HL-60 (cell line): Measurements from ENCODE around the gene FTO.

Experiments
- DNase-seq, 2 experiments: peaks; one replicate each; pipeline ENCODE4 v3.0.0-alpha.2; 2010 to 2020; ENCODE audit warnings: low read depth in 1 of 2, low spot score in 1 of 2
- H3K27ac ChIP-seq: fragments of 250-450 bp; sonication (Bioruptor Pico); replicated peaks from 2 replicates; pipeline ENCODE4 v1.5.1; 2020; ENCODE audit warnings: mild to moderate bottlenecking, moderate library complexity
- H3K27me3 ChIP-seq: fragments of 250-450 bp; sonication (Bioruptor Pico); 2 replicates; pipeline ENCODE4 v1.5.1; 2021; ENCODE audit warnings: mild to moderate bottlenecking, moderate library complexity; ENCODE audit not compliant: insufficient read depth, poor library complexity, severe bottlenecking
- H3K4me3 ChIP-seq: replicated peaks from 2 replicates; pipeline ENCODE4 v1.5.1; 2011; ENCODE audit warnings: mild to moderate bottlenecking, control low read depth, low read length; ENCODE audit not compliant: insufficient read depth
- GABPA ChIP-seq: IDR thresholded peaks from 2 replicates; pipeline ENCODE4 v1.6.1; 2012; ENCODE audit warnings: low read depth
- POLR2AphosphoS5 ChIP-seq: IDR thresholded peaks from 2 replicates; pipeline ENCODE4 v1.6.1; 2012; ENCODE audit warnings: low read depth
- REST ChIP-seq: IDR thresholded peaks from 2 replicates; pipeline ENCODE4 v1.6.1; 2012; ENCODE audit warnings: low read depth; ENCODE audit not compliant: insufficient replicate concordance
- SPI1 ChIP-seq: IDR thresholded peaks from 2 replicates; pipeline ENCODE4 v1.6.1; 2012; ENCODE audit warnings: low read depth, mild to moderate bottlenecking, borderline replicate concordance
- TF ChIP-seq, protein P1 (sequence below): IDR thresholded peaks from one replicate; pipeline ENCODE4 v1.5.1; 2011; ENCODE audit warnings: low read length, control low read depth, inconsistent platforms; ENCODE audit not compliant: insufficient read depth

The FTO gene

DNA sequence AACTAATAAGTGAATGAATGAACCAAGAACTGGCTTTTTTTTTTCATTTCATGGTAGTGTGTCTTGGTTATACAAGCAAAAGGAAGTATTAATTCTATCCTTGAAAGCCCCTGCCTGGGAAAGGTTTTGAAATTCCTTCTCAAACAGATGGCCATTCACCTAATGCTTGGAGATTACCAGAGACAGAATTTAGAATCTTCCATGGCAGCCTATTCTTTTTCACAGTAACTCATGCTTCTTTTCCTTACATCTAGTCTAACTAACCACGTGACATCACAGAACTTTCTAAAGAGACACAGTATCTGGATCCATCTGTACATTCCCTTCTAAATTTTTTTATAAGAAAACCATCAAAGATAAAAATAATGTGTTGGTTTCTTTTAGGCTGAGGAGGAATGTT, 151.6 kb downstream of the FTO start:
- no peaks in the 10 kb centered on the region for H3K27me3 ChIP-seq
- TF ChIP-seq, protein P1, sequence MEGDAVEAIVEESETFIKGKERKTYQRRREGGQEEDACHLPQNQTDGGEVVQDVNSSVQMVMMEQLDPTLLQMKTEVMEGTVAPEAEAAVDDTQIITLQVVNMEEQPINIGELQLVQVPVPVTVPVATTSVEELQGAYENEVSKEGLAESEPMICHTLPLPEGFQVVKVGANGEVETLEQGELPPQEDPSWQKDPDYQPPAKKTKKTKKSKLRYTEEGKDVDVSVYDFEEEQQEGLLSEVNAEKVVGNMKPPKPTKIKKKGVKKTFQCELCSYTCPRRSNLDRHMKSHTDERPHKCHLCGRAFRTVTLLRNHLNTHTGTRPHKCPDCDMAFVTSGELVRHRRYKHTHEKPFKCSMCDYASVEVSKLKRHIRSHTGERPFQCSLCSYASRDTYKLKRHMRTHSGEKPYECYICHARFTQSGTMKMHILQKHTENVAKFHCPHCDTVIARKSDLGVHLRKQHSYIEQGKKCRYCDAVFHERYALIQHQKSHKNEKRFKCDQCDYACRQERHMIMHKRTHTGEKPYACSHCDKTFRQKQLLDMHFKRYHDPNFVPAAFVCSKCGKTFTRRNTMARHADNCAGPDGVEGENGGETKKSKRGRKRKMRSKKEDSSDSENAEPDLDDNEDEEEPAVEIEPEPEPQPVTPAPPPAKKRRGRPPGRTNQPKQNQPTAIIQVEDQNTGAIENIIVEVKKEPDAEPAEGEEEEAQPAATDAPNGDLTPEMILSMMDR, result no peak
- TF ChIP-seq POLR2AphosphoS5 (no peak), SPI1 (no peak), GABPA (no peak), REST (no peak)
- H3K4me3 ChIP-seq, result no peak overlapping the region
- no peak for DNase-seq
- no peak overlapping the region for H3K27ac ChIP-seq

DNA sequence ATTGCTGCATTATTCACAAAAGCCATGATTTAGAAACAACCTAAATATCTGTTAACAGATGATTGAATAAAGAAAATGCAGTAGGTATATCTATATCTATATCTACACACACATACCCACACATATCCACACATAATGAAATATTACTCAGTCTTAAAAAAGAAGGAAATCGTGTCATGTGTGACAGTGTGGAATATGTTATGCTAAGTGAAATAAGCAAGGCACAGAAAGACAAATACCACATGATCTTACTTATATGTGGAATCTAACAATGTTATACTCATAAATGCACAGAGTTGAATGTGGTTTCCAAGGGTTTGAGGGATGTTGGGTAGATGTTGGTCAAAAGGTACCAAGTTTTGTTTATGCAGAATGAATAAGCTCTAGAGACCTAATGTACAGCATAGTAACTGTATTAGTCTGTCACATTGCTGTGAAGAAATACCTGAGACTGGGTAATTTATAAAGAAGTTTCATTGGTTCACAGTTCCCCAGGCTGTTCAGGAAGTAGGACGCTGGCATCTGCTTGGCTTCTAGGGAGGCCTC, 156.1 kb downstream of the FTO start:
- no peak for TF ChIP-seq GABPA
- no peak for TF ChIP-seq POLR2AphosphoS5
- TF ChIP-seq SPI1, result no peak
- TF ChIP-seq, protein P1, result no peak
- TF ChIP-seq REST, result no peak
- no peak for DNase-seq
- Histone ChIP-seq H3K27ac (no peak overlapping the region), H3K4me3 (no peak overlapping the region), H3K27me3 (no peaks in the 10 kb centered on the region)

DNA sequence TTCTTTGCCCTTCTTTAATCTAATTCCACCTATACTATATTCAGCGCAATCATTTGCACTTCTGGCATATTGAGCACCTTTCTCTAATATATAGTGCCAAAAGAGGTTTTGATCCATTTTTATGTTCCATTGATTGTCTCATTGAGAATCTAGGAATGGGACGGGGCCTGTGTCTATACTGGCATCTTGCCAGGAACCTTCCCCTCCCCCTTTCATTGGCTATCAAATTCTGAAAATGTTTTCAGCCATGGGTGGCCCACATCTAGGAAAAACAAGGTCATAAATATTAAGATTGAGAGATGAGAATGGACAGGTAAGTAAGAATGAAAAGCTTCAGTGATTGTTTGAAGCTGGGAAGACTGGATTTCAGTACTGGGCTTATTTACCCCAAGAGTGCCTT, 159.9 kb downstream of the FTO start:
- TF ChIP-seq POLR2AphosphoS5, result no peak
- no peak for TF ChIP-seq SPI1
- no peak for TF ChIP-seq GABPA
- no peak for TF ChIP-seq REST
- TF ChIP-seq, protein P1, result no peak
- Histone ChIP-seq H3K27ac (no peak overlapping the region), H3K4me3 (no peak overlapping the region), H3K27me3 (no peaks in the 10 kb centered on the region)
- no peak for DNase-seq
